ENCODE measurements around the gene NCBP1. TPM values are rescaled to one million over a fixed set of nuclear protein-coding genes. Genes with fewer than 3 reads are reported as not detected.

Gene NCBP1
- total and polyA plus RNA-seq, 8 donors = 5.5 to 90.4 (median 18.5) TPM

DNA sequence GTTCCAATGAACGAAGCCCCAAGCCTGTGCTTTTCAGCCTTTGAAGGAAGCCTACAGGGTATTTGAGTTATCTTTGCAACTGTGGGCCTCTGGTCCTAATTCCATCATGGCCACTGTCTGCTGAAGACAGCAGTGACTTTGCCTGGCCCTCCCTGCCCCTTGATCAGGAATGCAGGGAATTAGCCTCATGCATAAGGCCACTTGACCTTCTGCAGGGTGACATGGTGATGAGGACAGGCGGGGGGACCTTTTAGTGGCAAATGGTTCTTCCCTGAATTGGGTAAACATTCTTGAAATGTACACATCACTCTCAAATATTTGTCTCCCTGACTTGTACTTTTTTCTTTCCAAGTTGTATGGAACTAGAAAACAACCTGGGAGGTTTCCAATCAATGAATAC lies 88.7 kb downstream of the NCBP1 start:
- intact Hi-C loops (cut with DNase I; ENCODE audit: low total_unique reads) = no loop called here
- no peaks in the 10 kb centered on the region for H3K27me3 ChIP-seq
- TF ChIP-seq POLR2A (IDR thresholded peaks at IDR 0.05) (no peak), EP300 (IDR thresholded peaks at IDR 0.05) (no peak), POLR2AphosphoS5 (IDR thresholded peaks at IDR 0.05) (no peak)
- TF ChIP-seq, protein P1, sequence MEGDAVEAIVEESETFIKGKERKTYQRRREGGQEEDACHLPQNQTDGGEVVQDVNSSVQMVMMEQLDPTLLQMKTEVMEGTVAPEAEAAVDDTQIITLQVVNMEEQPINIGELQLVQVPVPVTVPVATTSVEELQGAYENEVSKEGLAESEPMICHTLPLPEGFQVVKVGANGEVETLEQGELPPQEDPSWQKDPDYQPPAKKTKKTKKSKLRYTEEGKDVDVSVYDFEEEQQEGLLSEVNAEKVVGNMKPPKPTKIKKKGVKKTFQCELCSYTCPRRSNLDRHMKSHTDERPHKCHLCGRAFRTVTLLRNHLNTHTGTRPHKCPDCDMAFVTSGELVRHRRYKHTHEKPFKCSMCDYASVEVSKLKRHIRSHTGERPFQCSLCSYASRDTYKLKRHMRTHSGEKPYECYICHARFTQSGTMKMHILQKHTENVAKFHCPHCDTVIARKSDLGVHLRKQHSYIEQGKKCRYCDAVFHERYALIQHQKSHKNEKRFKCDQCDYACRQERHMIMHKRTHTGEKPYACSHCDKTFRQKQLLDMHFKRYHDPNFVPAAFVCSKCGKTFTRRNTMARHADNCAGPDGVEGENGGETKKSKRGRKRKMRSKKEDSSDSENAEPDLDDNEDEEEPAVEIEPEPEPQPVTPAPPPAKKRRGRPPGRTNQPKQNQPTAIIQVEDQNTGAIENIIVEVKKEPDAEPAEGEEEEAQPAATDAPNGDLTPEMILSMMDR (IDR thresholded peaks at IDR 0.05) = no peak

More for the DNA sequence above, 88.7 kb downstream of the NCBP1 start:
- Histone ChIP-seq H3K4me1 (no peaks in the 10 kb centered on the region), H3K9me3 (peaks cover 0 to 6% (median 0%) of the 10 kb centered on the region in 4 donors), H3K4me3 (no peak overlapping the region), H3K27ac (no peak overlapping the region), H3K36me3 (no peaks in the 10 kb centered on the region)
- DNase-seq = no peak
- 38 to 64% (median 47%) methylated on average over 2 of the region's 2 CpGs for WGBS, 5 donors

Other genes with a start within 250 kb of the NCBP1 start
- 10 to 100 TPM in 3 of 5 donors, 1 to 10 TPM in 2; 4.7 to 20.1 (median 15.6) TPM for gene TDRD7, start 221.7 kb upstream of the NCBP1 start, total RNA-seq
- 1 to 10 TPM; 4.8 to 8.6 (median 5.3) TPM for gene TDRD7, start 221.7 kb upstream of the NCBP1 start, polyA plus RNA-seq
- gene TMOD1, start 132.2 kb upstream of the NCBP1 start, total RNA-seq = 10 to 100 TPM in 2 of 5 donors, 1 to 10 TPM in 3; 4.6 to 34.8 (median 9.6) TPM
- 10 to 100 TPM in 2 of 3 donors, 1 to 10 TPM in 1; 4.9 to 13.0 (median 12.8) TPM for gene TMOD1, start 132.2 kb upstream of the NCBP1 start, polyA plus RNA-seq
- gene TSTD2, start 453 bp upstream of the NCBP1 start, total RNA-seq = 10 to 100 TPM in 4 of 5 donors, 1 to 10 TPM in 1; 2.3 to 29.9 (median 25.0) TPM
- 1 to 10 TPM; 8.3 to 9.5 (median 9.0) TPM for gene TSTD2, start 453 bp upstream of the NCBP1 start, polyA plus RNA-seq
- 10 to 100 TPM in 4 of 5 donors, 1 to 10 TPM in 1; 1.3 to 31.0 (median 25.7) TPM for gene XPA, start 63.5 kb downstream of the NCBP1 start, total RNA-seq
- 10 to 100 TPM; 21.6 to 26.6 (median 22.1) TPM for gene XPA, start 63.5 kb downstream of the NCBP1 start, polyA plus RNA-seq
- gene FOXE1, start 219.4 kb downstream of the NCBP1 start, total RNA-seq = 1 to 10 TPM in 1 of 5 donors, not detected in 4; 8.0 TPM
- gene FOXE1, start 219.4 kb downstream of the NCBP1 start, polyA plus RNA-seq = 1 to 10 TPM in 1 of 3 donors, not detected in 2; 1.9 TPM